ENCODE results near the gene CACNA1E. TPM values are rescaled to one million over a fixed set of nuclear protein-coding genes. Genes with fewer than 3 reads are reported as not detected.

Gene CACNA1E
- total RNA-seq, 2 donors from 2014 or later, result 0.11 TPM; not detected in 1

DNA sequence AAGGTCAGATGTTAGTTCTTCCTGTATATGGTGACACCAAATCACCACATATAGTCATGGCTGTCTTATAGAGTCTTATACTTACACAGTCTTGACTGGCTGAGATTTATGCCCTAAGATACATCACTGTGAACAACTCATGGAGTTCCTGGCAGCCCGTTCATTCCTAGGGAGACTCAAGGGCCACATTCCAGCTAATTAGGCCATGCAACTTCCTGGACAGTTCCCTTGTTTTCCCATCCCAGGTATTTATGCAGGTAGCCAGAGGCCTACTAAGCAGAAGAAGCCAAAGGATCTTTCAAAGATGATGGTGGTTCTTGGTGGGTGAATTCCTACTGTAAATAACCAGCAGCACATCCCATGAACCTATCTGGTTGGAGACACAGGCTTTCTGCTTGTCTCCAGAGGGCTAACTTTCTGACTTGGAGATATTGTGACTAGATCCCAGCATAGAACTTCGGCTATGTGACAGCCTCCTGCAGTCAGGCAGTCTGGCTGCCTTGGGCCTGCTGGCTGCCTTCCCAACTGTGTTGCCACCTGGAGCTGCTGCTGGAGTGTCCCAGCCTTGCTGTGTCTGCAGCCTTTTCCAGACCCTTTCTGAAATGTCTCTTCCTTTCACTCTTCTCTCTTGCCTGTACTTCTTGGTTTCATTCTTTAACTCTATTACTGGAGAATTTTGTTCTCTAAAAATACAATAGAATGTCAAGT is 283.8 kb downstream of the CACNA1E start:
- Mint-ChIP-seq H3K9me3 (no peaks in the 10 kb centered on the region), H3K36me3 (ENCODE audit: low read depth) (no peaks in the 10 kb centered on the region), H3K27ac (no peak overlapping the region), H3K27me3 (peaks cover 4% of the 10 kb centered on the region), H3K4me1 (no peaks in the 10 kb centered on the region), H3K4me3 (no peak overlapping the region)
- no peak for ATAC-seq (replicated peaks)

DNA sequence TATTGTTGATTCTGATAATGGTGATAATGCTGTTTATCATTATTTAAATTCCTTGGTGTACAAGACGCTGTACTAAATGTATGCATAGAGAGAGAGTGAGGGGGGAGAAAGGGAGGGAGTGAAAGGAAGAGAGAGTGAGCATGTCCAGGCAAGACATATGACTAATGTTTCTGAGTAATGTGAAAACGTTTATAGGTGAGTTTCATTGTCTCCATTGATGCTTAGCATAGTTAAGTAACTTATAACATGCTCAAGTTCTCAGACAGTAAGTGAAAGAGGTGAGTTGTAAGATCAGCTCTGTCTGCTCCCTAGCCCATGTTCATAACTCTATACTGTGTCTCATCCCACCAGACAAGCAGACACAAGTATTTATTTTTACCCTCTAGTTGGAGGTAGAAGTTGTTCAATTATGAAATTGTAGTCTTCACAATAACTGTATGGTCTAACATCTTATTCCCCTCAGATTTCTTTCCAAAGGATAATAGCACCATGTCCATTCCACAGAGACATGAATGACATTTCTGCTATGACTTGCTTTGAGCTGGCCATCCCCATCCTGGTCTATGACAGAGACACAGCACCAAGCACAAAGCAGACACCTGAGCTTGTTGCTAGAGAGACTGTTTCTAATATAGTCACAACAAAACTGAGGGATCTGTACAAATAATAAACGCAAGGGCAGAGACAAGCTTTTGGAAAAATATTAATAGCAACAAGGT is 285.1 kb downstream of the CACNA1E start:
- peak; percentile 61 for ATAC-seq (replicated peaks)
- Mint-ChIP-seq H3K4me3 (no peak overlapping the region), H3K4me1 (no peaks in the 10 kb centered on the region), H3K36me3 (ENCODE audit: low read depth) (no peaks in the 10 kb centered on the region), H3K27me3 (peaks cover 6% of the 10 kb centered on the region), H3K9me3 (no peaks in the 10 kb centered on the region), H3K27ac (no peak overlapping the region)

DNA sequence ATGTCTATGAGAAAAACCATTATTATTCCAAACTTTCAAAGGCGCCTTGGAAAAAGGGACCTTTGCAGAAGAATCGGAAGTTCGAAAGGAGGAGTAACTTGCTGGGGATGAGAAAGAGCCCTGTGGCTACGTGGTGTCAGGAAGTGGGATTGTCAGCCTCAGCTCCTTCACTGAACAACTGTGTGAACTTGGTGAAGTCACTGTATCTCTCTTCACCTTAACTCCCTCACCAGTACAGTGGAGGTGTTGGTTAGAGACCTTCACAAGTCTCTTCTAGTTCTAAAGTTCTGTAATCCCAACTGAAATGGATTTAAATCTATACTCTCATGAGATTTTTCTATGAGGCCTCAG is 285.6 kb downstream of the CACNA1E start:
- no peak overlapping the region for H3K27ac Mint-ChIP-seq
- no peak overlapping the region for H3K4me3 Mint-ChIP-seq
- H3K27me3 Mint-ChIP-seq, result peaks cover 6% of the 10 kb centered on the region
- H3K9me3 Mint-ChIP-seq, result no peaks in the 10 kb centered on the region
- H3K36me3 Mint-ChIP-seq (ENCODE audit: low read depth), result no peaks in the 10 kb centered on the region
- no peak for ATAC-seq (replicated peaks)
- no peaks in the 10 kb centered on the region for H3K4me1 Mint-ChIP-seq

DNA sequence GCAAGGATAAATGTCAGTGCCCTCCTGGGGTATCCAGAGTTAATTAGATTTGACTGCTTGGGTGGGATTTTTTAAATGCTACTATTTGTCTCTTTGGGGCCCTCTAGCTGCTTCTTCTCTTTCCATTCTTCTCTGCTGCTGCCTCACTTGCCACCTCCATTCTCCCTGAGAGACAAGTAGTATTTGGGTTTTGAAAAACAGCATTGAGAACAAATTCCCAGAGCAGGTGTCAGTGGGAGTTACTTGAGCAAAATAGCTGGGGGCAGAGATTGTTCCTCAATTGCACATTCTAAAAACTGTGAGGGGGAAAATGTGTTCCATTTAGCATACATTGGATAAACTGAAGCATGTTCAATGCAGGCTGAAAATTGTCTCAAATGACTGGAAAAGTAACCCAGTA is 286.5 kb downstream of the CACNA1E start:
- H3K9me3 Mint-ChIP-seq, result no peaks in the 10 kb centered on the region
- ATAC-seq (replicated peaks), result no peak
- peaks cover 6% of the 10 kb centered on the region for H3K27me3 Mint-ChIP-seq
- H3K36me3 Mint-ChIP-seq (ENCODE audit: low read depth), result no peaks in the 10 kb centered on the region
- no peaks in the 10 kb centered on the region for H3K4me1 Mint-ChIP-seq
- no peak overlapping the region for H3K4me3 Mint-ChIP-seq
- no peak overlapping the region for H3K27ac Mint-ChIP-seq

DNA sequence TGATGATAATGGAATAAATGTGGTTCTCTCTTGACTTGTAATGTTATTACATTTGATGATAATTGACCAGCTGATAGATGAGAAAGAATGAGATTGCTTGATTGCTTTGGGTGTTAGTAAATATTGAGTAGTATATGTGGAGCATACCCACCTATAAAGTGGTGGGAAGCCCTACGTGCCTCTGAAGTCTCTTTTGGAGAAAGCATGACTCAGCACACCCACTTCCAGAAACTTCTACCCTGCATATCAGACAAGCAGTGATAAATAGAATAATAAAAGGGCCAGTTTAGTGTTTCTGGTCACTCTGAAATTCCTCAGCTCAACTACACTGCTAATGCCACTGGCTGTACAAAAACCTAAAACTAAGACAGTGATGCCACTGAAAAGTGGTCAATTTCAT is 289.4 kb downstream of the CACNA1E start:
- no peaks in the 10 kb centered on the region for H3K9me3 Mint-ChIP-seq
- no peak overlapping the region for H3K27ac Mint-ChIP-seq
- H3K4me1 Mint-ChIP-seq, result no peaks in the 10 kb centered on the region
- ATAC-seq (replicated peaks), result no peak
- no peaks in the 10 kb centered on the region for H3K36me3 Mint-ChIP-seq (ENCODE audit: low read depth)
- no peak overlapping the region for H3K4me3 Mint-ChIP-seq
- H3K27me3 Mint-ChIP-seq, result peaks cover 6% of the 10 kb centered on the region

DNA sequence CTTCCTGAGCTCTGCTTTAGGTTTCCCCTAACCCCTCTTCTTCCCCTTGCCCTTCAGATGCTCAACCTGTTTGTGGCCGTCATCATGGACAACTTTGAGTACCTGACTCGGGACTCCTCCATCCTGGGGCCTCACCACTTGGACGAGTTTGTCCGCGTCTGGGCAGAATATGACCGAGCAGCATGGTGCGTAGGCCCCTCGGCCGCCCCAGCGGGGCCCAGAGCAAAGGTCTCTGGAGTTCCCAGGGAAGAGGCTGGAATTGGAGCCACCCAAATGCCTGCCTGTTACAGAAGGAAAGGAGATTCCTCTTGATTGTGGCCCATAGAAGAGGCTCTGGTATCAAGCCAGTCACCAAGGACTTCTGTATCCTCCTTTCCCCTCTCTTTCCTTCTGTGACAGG is 292.7 kb downstream of the CACNA1E start:
- Mint-ChIP-seq H3K27me3 (peaks cover 9% of the 10 kb centered on the region), H3K36me3 (ENCODE audit: low read depth) (no peaks in the 10 kb centered on the region), H3K4me3 (no peak overlapping the region), H3K27ac (no peak overlapping the region), H3K4me1 (no peaks in the 10 kb centered on the region), H3K9me3 (no peaks in the 10 kb centered on the region)
- ATAC-seq (replicated peaks), result no peak

DNA sequence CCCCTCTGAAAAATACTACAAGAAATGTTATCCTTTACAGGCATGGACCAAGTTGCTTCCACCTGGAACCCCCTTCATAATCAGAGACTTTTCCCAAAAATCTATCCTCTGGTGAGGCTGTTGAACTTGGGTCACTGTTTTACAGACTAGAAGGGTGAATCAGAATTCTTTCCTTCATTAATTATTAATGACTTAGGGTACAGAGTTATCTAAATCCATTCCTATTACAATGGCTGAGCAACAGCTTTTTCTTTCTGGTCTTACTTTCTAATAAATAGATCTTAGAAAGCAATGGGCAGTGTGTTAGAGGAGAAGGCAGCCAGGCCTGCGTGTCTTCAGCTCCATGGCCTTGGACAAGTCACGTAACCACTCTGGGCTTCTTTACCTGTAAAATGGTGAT is 294.0 kb downstream of the CACNA1E start:
- no peaks in the 10 kb centered on the region for H3K9me3 Mint-ChIP-seq
- no peaks in the 10 kb centered on the region for H3K4me1 Mint-ChIP-seq
- ATAC-seq (replicated peaks), result no peak
- H3K4me3 Mint-ChIP-seq, result no peak overlapping the region
- H3K36me3 Mint-ChIP-seq (ENCODE audit: low read depth), result no peaks in the 10 kb centered on the region
- peaks cover 4% of the 10 kb centered on the region for H3K27me3 Mint-ChIP-seq
- H3K27ac Mint-ChIP-seq, result no peak overlapping the region

DNA sequence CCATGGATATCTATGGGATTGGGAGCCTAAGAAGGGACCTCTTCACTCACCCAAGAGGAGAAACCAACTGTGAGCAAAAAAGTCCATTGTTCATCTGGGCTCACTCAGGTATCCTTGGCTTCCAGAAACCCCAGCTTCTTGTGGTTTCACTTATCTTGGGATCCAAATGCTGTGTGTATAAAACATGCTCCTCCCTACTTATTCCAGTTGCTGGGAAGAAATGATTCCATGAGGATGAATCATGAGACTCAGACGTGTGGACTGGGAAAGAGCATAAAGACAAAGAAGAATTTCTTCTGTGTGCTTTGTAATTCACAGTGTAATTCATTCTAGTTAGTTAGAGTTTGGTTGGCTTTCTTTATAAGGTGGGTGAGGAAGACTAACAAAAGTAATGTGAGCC is 294.5 kb downstream of the CACNA1E start:
- Mint-ChIP-seq H3K4me3 (no peak overlapping the region), H3K36me3 (ENCODE audit: low read depth) (no peaks in the 10 kb centered on the region), H3K27me3 (peaks cover 4% of the 10 kb centered on the region), H3K9me3 (no peaks in the 10 kb centered on the region), H3K27ac (no peak overlapping the region), H3K4me1 (no peaks in the 10 kb centered on the region)
- no peak for ATAC-seq (replicated peaks)

DNA sequence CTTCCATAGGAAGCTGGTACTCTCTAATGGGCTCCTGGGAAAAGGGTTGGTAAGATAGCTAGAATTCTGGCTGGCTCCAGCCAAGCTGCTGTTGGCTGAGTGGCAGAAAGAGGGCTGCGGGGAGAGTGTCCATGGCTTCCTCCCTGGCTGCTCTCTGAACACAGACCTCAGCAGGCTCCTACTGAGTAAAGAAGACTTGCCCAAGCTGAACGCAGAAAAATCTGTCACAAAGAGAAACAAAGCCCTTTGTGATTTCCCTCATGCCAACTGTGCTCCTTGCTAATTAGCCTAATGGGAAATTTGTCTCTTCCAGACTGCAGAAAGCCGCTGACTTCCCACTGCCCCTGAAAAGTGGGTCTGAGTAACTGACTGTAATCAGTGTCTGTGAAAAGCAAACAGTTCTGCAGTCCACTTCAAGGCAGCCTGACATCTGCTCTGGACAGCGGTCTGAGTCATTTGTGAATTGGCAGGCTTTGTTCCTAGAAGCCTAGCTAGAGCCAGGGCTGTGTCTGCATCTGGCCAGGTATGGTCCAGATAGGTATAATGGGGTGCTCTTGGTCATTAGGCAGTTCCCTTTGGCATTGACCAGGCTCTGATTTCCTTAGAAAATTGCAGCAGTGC is 295.4 kb downstream of the CACNA1E start:
- Mint-ChIP-seq H3K27ac (no peak overlapping the region), H3K4me3 (no peak overlapping the region), H3K27me3 (peaks cover 8% of the 10 kb centered on the region), H3K9me3 (no peaks in the 10 kb centered on the region), H3K4me1 (no peaks in the 10 kb centered on the region), H3K36me3 (ENCODE audit: low read depth) (no peaks in the 10 kb centered on the region)
- ATAC-seq (replicated peaks), result no peak

DNA sequence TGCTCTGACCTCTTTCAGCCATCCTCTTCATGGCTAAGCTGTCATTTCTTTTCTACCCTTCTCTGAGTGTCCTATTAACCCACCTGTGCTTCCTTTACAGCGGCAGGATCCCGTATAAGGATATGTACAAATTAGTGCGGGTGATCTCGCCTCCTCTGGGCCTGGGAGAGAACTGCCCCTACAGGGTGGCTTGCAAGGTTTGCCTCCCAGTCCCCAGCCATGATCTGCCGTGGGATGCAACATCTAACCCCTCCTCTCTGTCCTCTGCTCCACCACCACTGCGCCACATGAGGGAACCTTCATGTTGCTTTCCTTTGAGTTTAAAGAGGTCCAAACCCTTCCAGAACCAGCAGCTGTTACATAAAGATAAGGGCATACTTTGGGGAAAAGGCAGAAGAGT is 296.0 kb downstream of the CACNA1E start:
- no peak for ATAC-seq (replicated peaks)
- H3K9me3 Mint-ChIP-seq, result no peaks in the 10 kb centered on the region
- H3K4me3 Mint-ChIP-seq, result no peak overlapping the region
- H3K36me3 Mint-ChIP-seq (ENCODE audit: low read depth), result no peaks in the 10 kb centered on the region
- H3K4me1 Mint-ChIP-seq, result no peaks in the 10 kb centered on the region
- H3K27me3 Mint-ChIP-seq, result peaks cover 8% of the 10 kb centered on the region
- H3K27ac Mint-ChIP-seq, result no peak overlapping the region

DNA sequence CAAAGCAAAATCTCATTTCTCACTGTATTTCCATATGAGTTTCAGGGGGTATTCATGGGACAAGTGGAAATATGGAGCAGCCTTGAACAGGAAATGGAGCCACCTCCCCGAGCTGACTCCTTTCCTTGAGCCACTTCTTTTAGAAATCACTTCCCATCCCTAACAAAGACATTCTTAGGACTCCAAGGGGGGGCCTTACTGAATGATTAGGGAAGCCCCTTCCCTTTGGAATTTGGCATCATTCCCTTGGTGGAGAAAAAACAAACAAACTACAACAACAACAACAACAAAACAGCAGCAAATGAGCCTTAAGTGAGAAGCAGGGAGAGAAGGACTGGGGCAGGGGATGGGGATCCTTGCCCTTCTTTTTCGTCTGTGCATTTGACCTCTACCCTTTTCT is 299.9 kb downstream of the CACNA1E start:
- no peak for ATAC-seq (replicated peaks)
- no peaks in the 10 kb centered on the region for H3K4me1 Mint-ChIP-seq
- H3K27ac Mint-ChIP-seq, result no peak overlapping the region
- no peaks in the 10 kb centered on the region for H3K36me3 Mint-ChIP-seq (ENCODE audit: low read depth)
- H3K27me3 Mint-ChIP-seq, result peaks cover 13% of the 10 kb centered on the region
- H3K9me3 Mint-ChIP-seq, result no peaks in the 10 kb centered on the region
- no peak overlapping the region for H3K4me3 Mint-ChIP-seq

DNA sequence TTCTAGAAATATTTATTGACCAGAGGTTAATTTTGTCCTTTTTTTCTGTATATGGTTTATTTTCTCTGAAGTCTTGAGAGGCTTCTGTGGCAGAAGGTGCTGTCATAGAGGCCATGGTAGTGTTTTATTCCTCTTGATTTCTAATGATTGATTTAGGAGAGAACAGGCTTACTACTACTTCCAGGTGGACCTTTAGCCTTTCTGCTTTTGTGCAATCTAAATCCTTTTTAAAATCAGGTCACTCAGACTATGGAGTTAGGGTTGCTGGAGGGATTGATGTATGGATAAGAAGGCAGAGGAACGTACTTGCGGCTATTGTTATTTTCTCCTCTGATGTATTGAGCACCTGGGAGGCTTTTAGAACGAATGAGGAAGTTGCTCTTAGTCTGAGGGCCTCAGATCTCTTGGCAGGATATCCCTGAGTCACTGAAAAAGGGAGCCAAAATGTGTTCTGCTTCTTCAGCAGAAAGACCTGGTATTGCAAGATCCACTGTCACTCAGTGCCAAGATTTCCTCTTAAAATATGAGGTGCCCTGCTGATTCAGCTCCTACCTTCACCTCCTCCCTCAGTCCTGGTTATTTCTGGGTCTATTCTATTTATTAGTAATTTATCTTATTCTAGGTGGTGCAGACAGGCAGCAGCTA is 300.8 kb downstream of the CACNA1E start:
- H3K36me3 Mint-ChIP-seq (ENCODE audit: low read depth), result no peaks in the 10 kb centered on the region
- H3K4me3 Mint-ChIP-seq, result no peak overlapping the region
- no peak overlapping the region for H3K27ac Mint-ChIP-seq
- H3K4me1 Mint-ChIP-seq, result no peaks in the 10 kb centered on the region
- ATAC-seq (replicated peaks), result no peak
- peaks cover 19% of the 10 kb centered on the region for H3K27me3 Mint-ChIP-seq
- no peaks in the 10 kb centered on the region for H3K9me3 Mint-ChIP-seq

DNA sequence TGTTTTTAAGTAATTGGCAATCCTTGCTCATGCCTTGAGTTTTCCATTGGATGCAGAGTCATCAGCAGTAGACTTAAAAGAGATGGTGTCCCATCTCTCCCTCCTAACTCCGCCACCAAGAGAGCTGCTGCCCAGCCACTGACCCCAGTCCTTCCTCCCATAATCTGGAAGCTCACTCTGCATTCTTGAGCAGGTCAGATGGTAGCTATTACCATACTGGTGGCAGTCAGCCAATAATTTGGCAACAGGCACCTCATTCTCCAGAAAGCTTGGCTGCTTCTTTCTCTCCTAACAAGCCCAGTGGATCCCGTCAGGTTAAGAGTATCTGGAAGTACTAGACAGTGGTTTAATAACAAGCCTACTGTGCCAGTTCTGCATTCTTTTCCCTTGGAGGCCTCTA is 306.1 kb downstream of the CACNA1E start:
- no peaks in the 10 kb centered on the region for H3K36me3 Mint-ChIP-seq (ENCODE audit: low read depth)
- H3K4me3 Mint-ChIP-seq, result no peak overlapping the region
- H3K27ac Mint-ChIP-seq, result no peak overlapping the region
- no peaks in the 10 kb centered on the region for H3K9me3 Mint-ChIP-seq
- ATAC-seq (replicated peaks), result no peak
- H3K27me3 Mint-ChIP-seq, result peaks cover 31% of the 10 kb centered on the region
- H3K4me1 Mint-ChIP-seq, result no peaks in the 10 kb centered on the region

DNA sequence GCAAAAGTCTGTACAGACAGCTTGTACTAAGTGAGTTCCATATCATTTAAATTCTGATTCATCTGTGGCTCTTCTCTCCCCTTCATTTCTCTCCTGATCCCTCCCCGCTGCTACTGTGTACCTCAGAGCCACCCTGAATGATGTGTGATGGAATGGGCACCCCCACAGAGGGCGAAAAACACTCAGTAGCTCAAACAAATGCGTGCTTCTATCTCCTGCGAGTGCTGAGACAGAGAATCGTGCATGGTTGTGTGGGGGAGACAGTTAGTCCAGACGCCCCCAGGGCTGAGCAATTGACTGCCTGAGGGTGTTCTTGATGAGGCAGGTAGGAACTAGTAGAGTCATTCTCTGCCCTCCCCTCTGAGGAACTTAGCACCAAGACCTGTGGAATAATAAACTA is 308.4 kb downstream of the CACNA1E start:
- H3K4me3 Mint-ChIP-seq, result no peak overlapping the region
- ATAC-seq (replicated peaks), result no peak
- no peaks in the 10 kb centered on the region for H3K36me3 Mint-ChIP-seq (ENCODE audit: low read depth)
- no peaks in the 10 kb centered on the region for H3K9me3 Mint-ChIP-seq
- H3K27me3 Mint-ChIP-seq, result peaks cover 31% of the 10 kb centered on the region
- H3K4me1 Mint-ChIP-seq, result no peaks in the 10 kb centered on the region
- no peak overlapping the region for H3K27ac Mint-ChIP-seq

DNA sequence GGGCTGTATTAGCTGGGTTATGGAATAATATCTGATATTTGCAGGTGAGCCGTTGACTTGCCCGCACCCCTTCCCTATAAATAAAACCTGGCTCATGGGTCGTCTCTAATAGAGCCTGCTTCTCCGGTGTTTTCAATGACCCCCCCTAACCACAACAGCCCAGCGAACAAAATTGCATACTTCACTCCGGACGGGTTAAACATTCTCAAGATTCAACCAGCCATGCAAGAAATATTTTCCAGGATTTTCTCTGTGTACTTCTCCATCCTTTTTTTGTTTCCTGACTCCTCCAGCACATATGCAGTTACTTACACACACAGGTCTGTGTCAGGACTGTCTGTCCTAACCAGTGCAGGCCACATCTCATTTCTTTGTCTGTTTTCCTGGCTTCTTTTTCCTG is 310.5 kb downstream of the CACNA1E start:
- Mint-ChIP-seq H3K4me3 (no peak overlapping the region), H3K9me3 (no peaks in the 10 kb centered on the region), H3K4me1 (no peaks in the 10 kb centered on the region), H3K27me3 (peaks cover 28% of the 10 kb centered on the region), H3K27ac (no peak overlapping the region), H3K36me3 (ENCODE audit: low read depth) (no peaks in the 10 kb centered on the region)
- no peak for ATAC-seq (replicated peaks)

Measured in activated T-helper 17 cell treated with anti-CD3 and anti-CD28 coated beads, Interleukin-2, amount 50 U/mL, for 72 hours (primary cell).